Peyer's patch (tissue), 4 donors: ENCODE measurements around the gene CALN1. TPM values are rescaled to one million over a fixed set of nuclear protein-coding genes. Genes with fewer than 3 reads are reported as not detected.

ENCODE experiments used
- DNase-seq, 3 donors: peaks; one replicate each; pipeline ENCODE4 v3.0.0-alpha.2; 2017 to 2019
- H3K27ac ChIP-seq, 4 donors: fragments of 200-600 bp; sonication (generic); one replicate each; pipeline ENCODE4 v1.5.1; 2016 to 2019
- H3K27me3 ChIP-seq, 2 donors: fragments of 200-600 bp; sonication (generic); one replicate each; pipeline ENCODE4 v1.5.1; 2019
- H3K36me3 ChIP-seq, 3 donors: fragments of 200-600 bp; sonication (generic); one replicate each; pipeline ENCODE4 v1.5.1; 2016 to 2019
- H3K4me1 ChIP-seq, 4 donors: fragments of 200-600 bp; sonication (generic); one replicate each; pipeline ENCODE4 v1.5.1; 2016 to 2019
- H3K4me3 ChIP-seq, 4 donors: fragments of 200-600 bp; sonication (generic); 1 replicate in 3 of 4; 2 replicates in 1 of 4; pipeline ENCODE4 v1.5.1; 2016 to 2019; ENCODE audit warnings: mild to moderate bottlenecking in 1 of 4
- H3K9me3 ChIP-seq, 4 donors: fragments of 200-600 bp; sonication (generic); one replicate each; pipeline ENCODE4 v1.5.1; 2016 to 2019; ENCODE audit warnings: mild to moderate bottlenecking in 1 of 4
- CTCF ChIP-seq, 6 experiments: fragments of 450-650 bp in 4 of 6; fragments of 200-600 bp in 2 of 6; sonication (generic) in 1 of 6; IDR thresholded peaks; one replicate each; pipeline ENCODE4 v1.5.1; 2017 to 2019; ENCODE audit warnings: antibody characterized with exemption in 6 of 6, mild to moderate bottlenecking in 3 of 6, moderate library complexity in 1 of 6
- POLR2A ChIP-seq, 2 donors: fragments of 450-650 bp; IDR thresholded peaks; one replicate each; pipeline ENCODE4 v1.5.1; 2017; ENCODE audit warnings: antibody characterized with exemption in 2 of 2, mild to moderate bottlenecking in 2 of 2, moderate library complexity in 2 of 2
- total RNA-seq, 4 donors: library from RNA; depleted of rRNA; stranded (reverse); fragments of >200 nt; gene quantifications; one replicate each; pipeline ENCODE4 v1.1.0, GENCODE V29; 2016

CALN1 gene
- total RNA-seq, 4 donors from 2014 or later = 0.13 TPM; not detected in 3

GRCh38 chr7:72025381-72025960 is 386.7 kb downstream of the CALN1 start:
- H3K4me3 ChIP-seq = no peak overlapping the region

GRCh38 chr7:72023926-72024325 is 388.2 kb downstream of the CALN1 start:
- TF ChIP-seq CTCF (IDR thresholded peaks at IDR 0.05) (no peak), POLR2A (IDR thresholded peaks at IDR 0.05) (no peak)
- no peaks in the 10 kb centered on the region for H3K36me3 ChIP-seq
- peaks cover 0 to 3% (median 0%) of the 10 kb centered on the region in 4 donors for H3K9me3 ChIP-seq
- H3K27ac ChIP-seq = no peak overlapping the region
- no peaks in the 10 kb centered on the region for H3K4me1 ChIP-seq
- DNase-seq = no peak
- no peak overlapping the region for H3K4me3 ChIP-seq
- no peaks in the 10 kb centered on the region for H3K27me3 ChIP-seq

More at GRCh38 chr7:72025381-72025960, 386.7 kb downstream of the CALN1 start:
- H3K27me3 ChIP-seq = no peaks in the 10 kb centered on the region
- H3K27ac ChIP-seq = no peak overlapping the region
- H3K9me3 ChIP-seq = peaks cover 0 to 3% (median 0%) of the 10 kb centered on the region in 4 donors
- TF ChIP-seq CTCF (IDR thresholded peaks at IDR 0.05) (no peak), POLR2A (IDR thresholded peaks at IDR 0.05) (no peak)
- no peak for DNase-seq
- H3K36me3 ChIP-seq = no peaks in the 10 kb centered on the region
- no peaks in the 10 kb centered on the region for H3K4me1 ChIP-seq

GRCh38 chr7:72021716-72022115 is 390.4 kb downstream of the CALN1 start:
- Histone ChIP-seq H3K27me3 (no peaks in the 10 kb centered on the region), H3K4me3 (no peak overlapping the region), H3K9me3 (no peaks in the 10 kb centered on the region), H3K36me3 (no peaks in the 10 kb centered on the region), H3K4me1 (no peaks in the 10 kb centered on the region), H3K27ac (no peak overlapping the region)
- no peak for TF ChIP-seq POLR2A (IDR thresholded peaks at IDR 0.05)
- TF ChIP-seq CTCF (IDR thresholded peaks at IDR 0.05) = no peak
- DNase-seq = no peak

- DNase-seq = no peak
Measured at GRCh38 chr7:72020311-72020710, 391.8 kb downstream of the CALN1 start.

GRCh38 chr7:72019436-72019835 is 392.7 kb downstream of the CALN1 start:
- Histone ChIP-seq H3K27ac (no peak overlapping the region), H3K36me3 (no peaks in the 10 kb centered on the region), H3K4me3 (no peak overlapping the region), H3K27me3 (no peaks in the 10 kb centered on the region), H3K9me3 (no peaks in the 10 kb centered on the region), H3K4me1 (no peaks in the 10 kb centered on the region)
- TF ChIP-seq POLR2A (IDR thresholded peaks at IDR 0.05) (no peak), CTCF (IDR thresholded peaks at IDR 0.05) (no peak)
- DNase-seq = no peak

More at GRCh38 chr7:72020311-72020710, 391.8 kb downstream of the CALN1 start:
- no peaks in the 10 kb centered on the region for H3K9me3 ChIP-seq
- no peaks in the 10 kb centered on the region for H3K36me3 ChIP-seq
- no peaks in the 10 kb centered on the region for H3K27me3 ChIP-seq
- H3K27ac ChIP-seq = no peak overlapping the region
- H3K4me1 ChIP-seq = no peaks in the 10 kb centered on the region
- H3K4me3 ChIP-seq = no peak overlapping the region
- TF ChIP-seq CTCF (IDR thresholded peaks at IDR 0.05) (no peak), POLR2A (IDR thresholded peaks at IDR 0.05) (no peak)

GRCh38 chr7:72017756-72018155 is 394.4 kb downstream of the CALN1 start:
- H3K9me3 ChIP-seq = no peaks in the 10 kb centered on the region
- no peaks in the 10 kb centered on the region for H3K4me1 ChIP-seq
- TF ChIP-seq CTCF (IDR thresholded peaks at IDR 0.05) (no peak), POLR2A (IDR thresholded peaks at IDR 0.05) (no peak)
- no peaks in the 10 kb centered on the region for H3K27me3 ChIP-seq
- no peak for DNase-seq
- H3K4me3 ChIP-seq = no peak overlapping the region
- no peaks in the 10 kb centered on the region for H3K36me3 ChIP-seq
- H3K27ac ChIP-seq = no peak overlapping the region
